ENCODE data around the gene CYP27A1. TPM values are rescaled to one million over a fixed set of nuclear protein-coding genes. Genes with fewer than 3 reads are reported as not detected.

The CYP27A1 gene
- total and polyA plus RNA-seq, 2 of the 4 experiments (the other 2 are of a cell fraction) = 5.2 to 5.3 TPM

- no peak for TF ChIP-seq RFX5 (IDR thresholded peaks at IDR 0.05; ENCODE audit: low read depth, low read length)
- TF ChIP-seq POLR2A (IDR thresholded peaks at IDR 0.05; ENCODE audit: low read depth, low read length) = no peak
- TF ChIP-seq CHD1 (IDR thresholded peaks at IDR 0.05; ENCODE audit: low read depth, low read length) = no peak
These were observed 47.6 kb upstream of the CYP27A1 start (continued) for GRCh38 chr2:218734190-218734975.

GRCh38 chr2:218736531-218736930 lies 45.4 kb upstream of the CYP27A1 start:
- Histone ChIP-seq H2BK20ac (ENCODE audit: low read depth, low read length) (no peak overlapping the region), H2BK15ac (ENCODE audit: low read depth, low read length) (no peak overlapping the region), H3K23ac (ENCODE audit: low read depth, low read length) (no peak overlapping the region), H3K79me1 (ENCODE audit: low read depth in 1 of 2, low read length in 2 of 2) (peaks cover 40 to 79% of the 10 kb centered on the region in 2 experiments), H4K5ac (ENCODE audit: low read depth, low read length) (no peak overlapping the region; the same call in 1 of the 2 replicates), H3K14ac (replicated peaks; ENCODE audit: low read depth, low read length) (no peak overlapping the region), H3K56ac (ENCODE audit: extremely low read depth, insufficient read depth, low read length) (no peak overlapping the region), H3K18ac (ENCODE audit: low read depth, low read length) (no peak overlapping the region), H3K9me3 (ENCODE audit: control insufficient read depth, insufficient read depth, low read length) (no peaks in the 10 kb centered on the region), H3K4ac (ENCODE audit: low read depth, low read length) (no peak overlapping the region), H3K4me2 (ENCODE audit: low read depth, low read length) (no peak overlapping the region), H2AK5ac (ENCODE audit: low read depth, low read length) (no peak overlapping the region), H4K8ac (ENCODE audit: low read depth in 2 of 2, low read length in 2 of 2) (no peak overlapping the region), H3K36me3 (ENCODE audit: control insufficient read depth, insufficient read depth, low read length) (peaks cover 28% of the 10 kb centered on the region), H2AK9ac (replicated peaks; ENCODE audit: low read depth, low read length, poor library complexity) (no peak overlapping the region), H3K4me3 (ENCODE audit: insufficient read depth, low read depth, low read length) (no peak overlapping the region), H3K4me1 (ENCODE audit: control insufficient read depth, insufficient read depth, low read length) (peaks cover 17% of the 10 kb centered on the region), H3K27ac (ENCODE audit: insufficient read depth, low read length) (no peak overlapping the region), H3K9me1 (ENCODE audit: insufficient read depth, low read length) (peaks cover 25% of the 10 kb centered on the region), H4K20me1 (ENCODE audit: insufficient read depth, low read length) (peaks cover 4% of the 10 kb centered on the region; the same call in 1 of the 2 replicates), H2AFZ (replicated peaks; ENCODE audit: low read length, poor library complexity) (no peak overlapping the region), H3K9ac (ENCODE audit: low read depth, low read length) (no peak overlapping the region), H2BK5ac (ENCODE audit: low read depth, low read length, poor library complexity, severe bottlenecking) (no peak overlapping the region), H3K27me3 (ENCODE audit: control insufficient read depth, insufficient read depth, low read length) (no peaks in the 10 kb centered on the region), H4K91ac (ENCODE audit: insufficient read depth, low read depth, low read length) (no peak overlapping the region), H2BK120ac (ENCODE audit: low read depth, low read length) (no peak overlapping the region)
- DNase-seq (no peak), ATAC-seq (ENCODE audit: low read depth) (no peak)
- TF ChIP-seq RCOR1 (IDR thresholded peaks at IDR 0.05; ENCODE audit: insufficient replicate concordance, low read length) (no peak), ELK1 (IDR thresholded peaks at IDR 0.05; ENCODE audit: borderline replicate concordance, low read depth, low read length) (no peak), RFX5 (IDR thresholded peaks at IDR 0.05; ENCODE audit: low read depth, low read length) (no peak), CHD1 (IDR thresholded peaks at IDR 0.05; ENCODE audit: low read depth, low read length) (no peak), BHLHE40 (IDR thresholded peaks at IDR 0.05; ENCODE audit: low read depth, low read length) (no peak), MXI1 (IDR thresholded peaks at IDR 0.05; ENCODE audit: borderline replicate concordance, low read depth, low read length) (no peak), NFE2L2 (IDR thresholded peaks at IDR 0.05; ENCODE audit: low read depth, low read length) (no peak), RAD21 (IDR thresholded peaks at IDR 0.05; ENCODE audit: low read length) (no peak), USF2 (IDR thresholded peaks at IDR 0.05; ENCODE audit: low read depth, low read length) (no peak), CTCF (conservative IDR thresholded peaks at IDR 0.05; ENCODE audit: low read depth, low read length) (no peak)
- in situ Hi-C loops (cut with MboI; ENCODE audit: low sequenced_read_pairs) = no loop called here
- CTCF ChIA-PET = interaction anchor here (1.1 to 1.2 kb wide), 2 partner anchors 60 to 81 kb away, joined by 3 read pairs; no protein-coding TSS in a partner anchor
- WGBS, 2 experiments (ENCODE audit: extremely low coverage in 2 of 2, insufficient read length in 1 of 2) = no CpG with 5 or more reads among the region's 2 CpGs
- BruUV-seq (replicated peaks) = no TSS peak
- intact Hi-C loops (cut with micrococcal nuclease) = no loop called here
- POLR2A ChIA-PET (ENCODE audit: unreplicated experiment) = no interaction called here
- dilution Hi-C loops (cut with HindIII; ENCODE audit: low sequenced_read_pairs, unreplicated experiment) = no loop called here

All from IMR-90 (cell line).